OCI-M1 (cell line): ENCODE data around the gene MB21D2.

Source experiments
- DNase-seq: peaks from one replicate; lab custom pipeline; 2025; lab: John Stamatoyannopoulos, UW

The MB21D2 gene

DNA sequence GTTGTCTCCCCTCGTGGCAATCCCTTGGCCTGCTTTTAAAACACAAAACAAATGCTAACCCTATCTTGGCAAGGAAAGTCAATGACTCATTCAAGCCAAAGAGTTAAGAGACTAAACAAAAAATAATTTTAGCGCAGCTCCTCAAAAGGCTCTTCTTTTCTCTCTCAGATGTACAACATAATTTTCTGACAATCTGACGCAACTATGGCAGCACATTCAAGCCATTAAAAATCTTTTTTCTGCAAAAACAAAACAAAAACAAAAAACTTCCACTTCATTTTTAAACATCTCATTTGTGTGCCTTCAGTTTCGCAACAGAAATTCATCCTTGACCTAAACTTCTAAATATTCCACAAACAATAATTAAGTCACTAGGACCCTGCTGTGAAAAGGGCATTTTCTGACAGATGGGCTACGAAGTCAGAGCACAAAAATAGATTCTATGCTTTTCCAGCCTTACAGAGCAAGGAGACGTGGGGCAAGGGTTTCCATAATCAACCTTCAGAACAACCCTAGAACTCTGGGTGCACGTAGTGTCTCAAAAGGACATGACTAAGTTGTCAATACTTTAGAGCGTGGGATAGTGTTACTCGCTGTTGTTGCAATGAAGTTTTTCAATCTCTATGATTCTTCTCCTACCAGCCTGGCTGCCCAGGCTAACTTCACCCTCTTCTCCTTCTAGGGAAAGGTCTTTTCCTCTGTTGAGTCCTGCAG, 84.3 kb downstream of the MB21D2 start:
- DNase-seq, result no peak

DNA sequence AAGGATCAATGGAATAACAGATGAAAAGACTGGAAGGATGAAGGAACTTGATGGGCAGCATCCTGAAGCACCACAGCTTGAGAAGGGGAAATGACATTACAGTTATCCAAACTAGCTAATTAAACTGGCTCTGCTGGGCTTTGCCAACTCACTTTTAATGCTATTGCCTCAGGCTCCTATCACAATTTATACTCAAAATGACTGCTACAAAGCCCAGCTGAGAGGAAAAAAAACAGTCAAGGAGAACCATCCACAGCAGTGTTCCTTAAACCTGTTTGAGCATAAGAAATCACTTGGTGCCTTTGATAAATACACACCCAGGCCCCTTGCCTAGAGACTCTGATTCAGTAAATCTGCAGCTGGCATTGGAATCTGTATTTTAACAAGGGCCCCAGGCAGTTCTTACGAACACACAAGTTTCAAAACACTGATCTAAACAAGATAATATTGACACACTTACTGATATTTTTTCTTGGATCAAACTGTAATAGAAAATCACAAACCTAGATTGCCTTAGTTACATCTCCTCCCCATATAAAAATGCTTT, 85.8 kb downstream of the MB21D2 start:
- DNase-seq, result no peak

DNA sequence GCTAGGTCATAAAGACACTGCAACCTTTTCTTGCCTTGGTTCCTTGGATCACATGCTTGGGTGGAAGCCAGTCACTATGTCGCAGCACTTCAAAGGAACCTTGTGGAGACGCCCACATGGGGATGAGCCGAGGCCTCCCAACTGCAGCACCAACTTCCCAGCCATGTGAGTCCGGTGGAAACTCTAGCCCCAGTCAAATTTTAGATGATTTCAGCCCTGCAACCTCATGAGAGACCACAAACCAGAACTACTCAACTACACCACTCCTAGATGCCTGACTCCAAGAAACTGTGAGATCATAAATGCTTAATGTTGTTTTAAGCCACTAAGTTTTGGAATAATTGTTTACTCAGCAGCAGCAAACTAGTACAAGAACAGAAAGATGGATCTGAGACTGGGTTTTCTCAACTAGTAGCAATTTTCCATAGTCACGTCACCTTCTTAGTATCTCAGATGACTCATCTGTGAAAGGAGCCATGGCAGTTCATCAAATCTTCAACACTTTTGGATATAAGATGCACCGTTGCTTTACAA, 86.5 kb downstream of the MB21D2 start:
- DNase-seq, result peak; percentile 30

DNA sequence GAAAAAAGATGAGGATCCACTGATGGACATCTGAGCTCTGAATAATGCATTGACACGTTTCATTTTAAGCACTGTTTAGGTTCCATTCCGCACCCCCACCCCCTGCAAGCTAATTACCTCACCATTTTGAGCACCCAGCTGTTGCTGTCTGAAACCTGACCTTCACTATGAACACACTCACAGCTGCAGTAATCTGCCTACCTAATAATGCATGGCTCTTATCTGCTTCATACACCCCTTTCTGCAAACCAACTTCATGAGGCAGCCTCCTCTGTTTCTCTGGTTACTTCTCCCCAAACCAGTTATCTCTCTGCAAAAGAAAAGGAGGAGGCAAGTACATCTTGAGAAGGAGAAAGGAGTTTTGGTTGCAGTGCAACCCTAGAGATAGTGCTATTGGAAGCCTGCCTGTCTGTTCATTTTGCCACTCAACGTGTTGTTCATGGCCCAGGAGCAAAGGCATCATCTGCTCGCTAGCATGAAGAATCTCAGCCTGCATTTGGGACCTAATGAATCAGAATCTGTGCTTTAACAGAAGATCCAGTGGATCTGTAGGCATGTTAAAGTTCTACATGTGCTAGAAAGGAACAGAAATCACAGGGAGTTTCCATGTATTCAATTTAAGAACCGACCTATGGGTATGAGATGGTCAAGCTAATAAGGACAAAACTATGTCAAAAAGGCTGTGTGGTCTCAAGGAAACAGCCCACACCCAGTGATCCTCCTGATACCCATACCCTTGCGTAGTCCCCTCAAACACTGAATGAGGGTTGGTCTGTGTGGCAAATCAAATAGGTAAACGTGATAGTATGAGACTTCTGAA, 87.2 kb downstream of the MB21D2 start:
- peak; percentile 70 for DNase-seq

DNA sequence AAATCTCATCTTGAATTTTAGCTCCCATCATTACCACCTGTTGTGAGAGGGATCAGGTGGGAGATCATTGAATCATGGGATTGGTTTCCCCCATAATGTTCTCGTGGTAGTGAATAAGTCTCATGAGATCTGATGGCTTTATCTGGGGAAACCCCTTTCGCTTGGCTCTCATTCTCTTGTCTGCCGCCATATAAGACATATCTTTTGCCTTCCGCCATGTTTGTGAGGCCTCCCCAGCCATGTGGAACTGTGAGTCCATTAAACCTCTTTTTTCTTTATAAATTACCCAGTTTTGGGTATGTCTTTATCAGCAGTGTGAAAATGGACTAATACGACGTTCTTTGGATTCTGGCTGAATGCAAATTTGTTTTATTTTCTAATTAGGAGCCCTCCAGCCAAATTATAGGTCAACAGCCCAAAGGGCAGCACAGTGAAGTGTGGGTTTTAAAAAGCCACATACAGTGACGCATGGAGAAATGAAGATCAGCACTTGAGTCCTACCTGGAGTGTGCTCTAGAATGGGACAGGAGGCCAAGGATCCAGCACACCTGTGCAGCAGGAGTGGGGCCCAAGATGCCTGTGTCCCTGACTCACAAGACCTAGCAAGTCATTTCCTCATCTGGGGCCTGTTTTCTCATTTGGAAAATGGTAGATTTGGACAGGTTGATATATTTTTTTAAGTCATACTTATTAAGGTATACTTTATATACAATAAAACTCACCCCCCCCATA, 89.6 kb downstream of the MB21D2 start:
- no peak for DNase-seq

DNA sequence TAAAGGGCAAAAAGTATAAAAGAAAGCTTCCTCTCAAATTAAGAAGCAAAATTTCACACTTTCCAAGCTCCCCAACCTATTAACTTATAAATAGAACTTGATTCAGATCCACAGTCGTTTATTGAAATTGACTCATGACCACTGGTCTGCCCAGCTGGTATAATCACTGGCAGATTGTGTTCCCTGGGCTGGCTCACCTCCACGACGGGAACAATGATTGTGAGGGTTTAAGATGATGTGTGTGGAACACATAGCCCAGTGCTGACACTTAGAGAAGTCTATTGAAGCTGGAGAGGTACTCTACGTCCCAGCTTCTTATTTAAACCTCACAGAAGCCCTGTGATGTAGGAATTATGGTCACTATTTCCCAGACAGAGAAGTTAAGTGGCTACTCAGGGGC, 90.4 kb downstream of the MB21D2 start:
- no peak for DNase-seq

DNA sequence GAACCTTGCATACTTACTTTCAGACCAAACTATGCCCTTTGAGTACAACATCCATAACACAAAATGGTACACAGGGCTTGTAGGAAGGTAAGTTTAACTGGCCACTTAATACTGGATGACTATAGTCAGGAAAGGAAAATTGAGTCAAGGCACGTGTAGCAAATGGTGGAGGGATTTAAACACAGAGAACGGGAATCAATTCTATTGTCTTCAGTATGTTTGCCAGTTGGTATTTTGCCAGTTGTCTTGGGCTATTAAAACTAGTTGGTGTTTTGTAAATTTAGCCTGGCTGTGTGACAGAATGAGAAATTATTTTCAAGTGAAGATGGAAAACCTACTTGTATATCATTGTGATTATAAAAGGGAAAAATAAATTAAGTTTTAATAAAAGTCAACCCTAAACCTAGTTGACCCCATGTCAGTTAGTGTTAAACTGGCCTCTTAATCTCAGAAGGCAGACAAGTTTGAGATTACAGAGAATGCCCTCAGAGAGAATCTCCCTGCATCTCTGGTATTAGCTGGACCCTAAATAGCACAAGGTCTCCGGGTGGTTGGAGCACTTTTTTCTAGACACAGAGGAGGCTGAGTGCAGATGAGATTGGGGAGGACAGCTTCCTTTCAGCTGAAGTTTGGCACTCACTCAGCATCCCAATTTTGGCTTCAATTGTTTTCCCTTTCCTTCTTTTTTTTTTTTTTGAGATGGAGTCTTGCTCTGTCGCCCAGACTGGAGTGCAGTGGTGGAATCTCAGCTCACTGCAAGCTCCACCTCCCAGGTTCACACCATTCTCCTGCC, 91.2 kb downstream of the MB21D2 start:
- no peak for DNase-seq

DNA sequence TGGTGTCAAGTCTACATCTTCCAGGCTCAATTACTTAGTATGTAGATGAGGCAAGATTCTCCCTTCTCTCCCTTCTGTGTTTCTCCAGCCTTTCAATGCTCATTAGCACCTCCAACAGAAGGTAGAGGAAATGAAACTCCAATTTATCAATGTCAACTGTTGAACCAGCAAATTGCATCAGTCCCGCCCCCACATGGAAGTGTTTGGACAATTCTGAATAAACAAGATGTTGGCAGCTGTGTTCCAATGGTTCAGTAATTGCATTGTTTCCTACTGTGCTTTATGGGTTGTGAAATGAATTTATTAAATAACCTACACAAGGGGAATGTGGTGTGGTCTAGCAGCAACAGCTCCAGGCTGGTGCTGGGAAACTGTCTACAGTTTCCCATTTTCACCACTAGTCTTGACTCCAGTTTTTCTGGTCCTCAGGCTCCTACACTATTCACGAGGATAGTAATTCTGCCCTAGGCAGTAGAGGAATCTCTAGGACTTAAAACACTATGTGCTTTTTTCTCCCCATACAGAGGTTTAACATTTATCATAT, 91.9 kb downstream of the MB21D2 start:
- peak; percentile 41 for DNase-seq

DNA sequence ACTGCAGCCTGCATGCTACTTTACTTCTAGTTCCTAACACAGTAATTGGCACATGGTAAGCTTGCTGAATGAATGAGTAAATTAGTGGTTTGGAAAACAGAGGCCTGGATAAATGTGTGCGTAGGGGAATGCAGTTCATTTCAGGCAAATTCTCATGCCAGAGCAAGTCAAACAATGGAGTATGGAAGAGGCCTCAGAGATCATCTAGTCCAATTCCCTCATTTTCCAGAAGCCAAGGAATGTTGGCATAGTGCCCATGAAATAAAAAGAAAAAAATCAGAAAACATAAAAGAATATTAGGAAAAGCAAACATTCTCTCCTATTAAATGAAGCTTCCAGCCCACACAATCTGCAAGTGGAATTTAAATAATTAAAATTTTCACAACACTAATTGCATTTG, 92.4 kb downstream of the MB21D2 start:
- DNase-seq, result no peak

DNA sequence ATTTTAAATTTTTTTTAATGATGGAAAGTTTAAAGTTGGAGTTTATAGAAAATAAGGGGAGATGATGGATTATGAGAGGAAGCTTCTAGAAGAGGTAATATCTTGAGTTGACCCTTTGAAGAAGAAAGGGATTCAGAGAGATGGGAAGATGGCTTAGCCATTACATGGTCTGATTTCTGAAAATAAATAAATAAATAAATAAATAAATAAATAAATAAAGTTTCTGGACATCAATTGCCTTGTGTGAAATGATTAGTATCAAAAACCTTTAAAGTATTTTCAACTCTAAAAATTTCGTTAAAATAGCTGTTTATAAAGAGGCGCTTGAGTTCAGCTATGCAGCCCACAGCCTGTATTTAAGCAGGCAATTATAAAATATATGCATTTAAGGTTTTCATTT, 93.3 kb downstream of the MB21D2 start:
- no peak for DNase-seq

DNA sequence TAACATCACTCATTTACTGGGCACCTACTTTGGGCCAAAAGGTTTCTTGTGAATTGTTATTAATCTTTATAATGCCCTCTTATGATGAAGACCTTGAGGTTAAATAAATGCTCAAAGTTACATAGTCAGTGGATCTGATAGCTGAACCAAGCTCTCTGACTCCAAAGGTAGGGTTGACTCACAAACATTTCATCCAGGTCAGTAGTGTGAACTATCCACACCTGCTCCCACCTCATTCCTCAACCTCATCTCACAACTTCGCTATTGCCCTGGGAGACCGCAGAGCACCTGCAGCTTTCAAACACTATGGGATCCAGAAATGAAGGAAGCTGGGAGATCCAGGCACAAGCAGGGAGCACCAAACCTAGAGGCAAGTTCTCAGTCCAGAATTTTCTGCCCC, 96.5 kb downstream of the MB21D2 start:
- DNase-seq, result no peak

DNA sequence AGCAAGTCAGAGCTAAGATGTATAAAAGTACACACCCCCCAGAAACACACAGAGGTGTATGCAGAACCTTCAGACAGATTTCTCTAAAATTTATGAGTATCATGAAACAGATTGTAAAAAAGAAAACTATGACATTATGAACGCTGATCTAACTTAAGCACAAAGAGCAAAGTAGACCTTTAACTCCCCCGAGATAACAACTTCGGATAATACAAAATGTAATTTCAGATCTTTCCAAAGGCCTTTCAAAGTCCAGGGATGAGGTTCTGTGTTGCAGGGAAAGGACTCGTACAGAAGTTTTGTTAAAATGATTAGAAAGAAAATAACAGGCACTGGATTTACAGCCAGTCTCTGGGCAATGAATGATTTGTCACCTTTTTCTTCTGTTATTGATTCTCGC, 97.5 kb downstream of the MB21D2 start:
- DNase-seq, result no peak

DNA sequence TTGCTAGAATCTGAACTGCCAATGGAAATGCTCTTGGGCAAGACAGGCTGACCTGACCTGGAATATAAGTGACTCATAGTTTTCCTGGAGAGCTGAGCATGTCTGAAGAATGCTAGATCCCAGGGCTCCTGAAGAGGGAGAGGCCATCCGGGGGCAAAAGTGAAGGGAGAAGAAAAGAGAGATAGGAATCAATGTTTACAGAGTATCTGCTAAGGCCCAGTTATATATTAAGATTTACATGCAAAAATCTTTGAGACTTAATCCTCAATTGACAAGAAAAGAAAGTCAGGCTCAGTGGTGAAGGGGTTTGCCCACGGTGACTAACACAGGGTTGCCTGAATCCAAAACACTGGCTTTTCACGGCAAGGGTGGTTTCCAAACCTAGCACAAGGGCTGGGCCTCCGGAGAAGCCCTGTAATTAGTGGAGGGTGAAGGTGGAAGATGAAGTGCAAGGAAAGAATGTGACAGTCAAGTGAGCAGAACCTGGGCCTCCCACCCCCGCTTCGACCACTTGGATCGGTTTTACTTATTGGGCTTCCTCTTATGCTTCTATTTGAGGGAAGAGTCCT, 98.6 kb downstream of the MB21D2 start:
- DNase-seq, result no peak

DNA sequence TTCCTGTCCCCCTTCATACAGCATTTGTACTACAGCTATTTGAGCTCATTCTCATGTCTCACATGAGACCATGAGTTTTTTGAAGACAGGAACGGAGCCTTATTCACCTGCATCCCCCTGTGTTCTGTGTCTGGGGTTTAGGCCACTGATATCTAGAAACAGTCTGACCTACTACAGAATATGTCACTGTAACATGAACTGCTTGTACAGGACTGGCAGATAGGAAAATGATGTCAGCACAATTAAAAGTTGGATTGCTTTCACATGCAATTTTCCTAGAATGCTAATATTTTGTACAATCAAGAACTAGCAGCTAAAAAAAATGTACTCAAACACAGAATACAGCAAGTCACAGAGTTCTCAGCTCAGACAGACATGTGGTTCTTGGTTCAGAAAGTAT, 99.5 kb downstream of the MB21D2 start:
- no peak for DNase-seq

DNA sequence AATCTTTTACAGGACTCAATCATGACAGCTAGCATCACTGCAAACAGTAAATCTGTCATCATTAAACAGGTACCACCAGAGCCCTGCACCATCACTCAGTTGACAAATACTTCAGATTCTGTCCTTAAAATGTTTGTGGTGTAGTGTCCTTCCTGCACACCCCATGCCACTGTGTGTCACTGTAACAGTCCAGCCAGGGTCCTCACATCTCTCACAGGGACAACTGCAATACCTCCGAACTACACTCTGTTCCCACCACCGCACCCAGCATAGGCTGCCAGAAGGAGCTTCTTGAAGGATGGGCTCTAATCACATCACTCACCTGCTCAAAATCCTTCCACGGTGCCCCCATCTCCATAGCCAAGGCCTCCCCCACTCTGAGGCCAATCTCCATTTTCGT, 100.2 kb downstream of the MB21D2 start:
- no peak for DNase-seq

DNA sequence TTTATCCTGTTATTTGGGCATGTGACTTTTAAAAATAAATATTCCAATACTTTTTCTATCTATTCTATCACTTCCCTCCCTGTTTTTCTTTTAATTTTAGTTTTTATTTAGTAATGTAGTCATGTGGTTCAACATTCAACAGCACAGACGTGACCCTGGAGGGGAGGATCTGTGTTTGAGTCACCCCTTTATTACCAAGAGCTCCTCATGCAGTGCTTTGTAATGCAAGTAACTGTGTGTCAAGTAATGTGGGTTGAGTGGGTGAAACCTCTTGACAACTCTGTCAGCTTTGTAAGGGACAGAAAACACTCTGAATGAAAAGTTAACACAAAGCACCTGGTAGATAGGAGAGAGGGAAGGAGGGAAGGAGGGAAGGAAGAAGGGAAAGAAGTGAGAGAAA, 100.6 kb downstream of the MB21D2 start:
- DNase-seq, result no peak

DNA sequence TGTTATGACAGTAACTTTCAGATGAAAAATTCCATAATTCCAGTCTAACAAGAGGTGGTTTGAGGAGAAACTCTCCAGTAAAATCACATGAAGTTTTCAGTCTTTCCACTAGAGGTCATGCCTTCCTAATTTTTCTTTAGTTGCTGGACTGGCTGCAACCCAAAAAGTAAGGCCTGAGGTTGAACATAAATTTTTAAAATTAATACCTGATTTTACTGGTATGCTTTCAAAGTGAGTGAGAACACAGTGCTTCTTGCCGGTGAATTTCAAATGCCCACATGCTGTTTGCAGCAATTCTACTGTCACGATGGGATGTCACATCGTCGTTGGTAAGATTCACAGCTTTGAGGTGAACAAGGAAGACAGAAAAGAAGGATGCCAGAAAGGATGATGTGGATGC, 101.3 kb downstream of the MB21D2 start:
- DNase-seq, result peak; percentile 61

DNA sequence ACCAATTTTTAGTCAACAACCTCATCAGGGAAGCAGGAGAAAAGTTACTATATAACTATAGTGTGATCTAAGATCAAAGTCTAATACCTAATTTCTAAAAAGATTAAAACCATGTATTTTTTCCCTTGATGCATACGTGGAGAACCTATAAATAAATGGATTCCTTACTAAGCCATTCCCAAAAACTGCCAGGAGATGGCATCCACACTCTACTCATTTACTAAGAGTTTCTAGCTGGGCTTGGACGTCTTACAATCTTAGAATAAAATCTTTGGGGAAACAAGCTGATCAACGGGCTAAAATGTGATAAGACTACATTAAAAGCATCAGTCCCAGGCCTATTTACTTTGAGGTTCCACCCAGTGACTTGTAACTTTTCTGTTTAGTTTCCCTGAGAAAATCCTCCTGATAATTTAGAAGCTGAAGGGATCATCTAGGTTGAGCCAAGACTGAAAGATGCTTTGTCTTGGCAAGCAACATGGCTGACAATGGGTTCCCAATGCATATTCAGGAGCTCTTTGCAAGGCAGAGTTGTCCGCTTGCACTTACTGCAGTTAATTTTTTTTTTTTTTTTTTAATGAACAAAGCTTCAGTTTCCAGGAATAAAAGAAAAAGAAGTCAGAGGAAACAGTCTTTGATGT, 104.8 kb downstream of the MB21D2 start:
- DNase-seq, result peak; percentile 46

DNA sequence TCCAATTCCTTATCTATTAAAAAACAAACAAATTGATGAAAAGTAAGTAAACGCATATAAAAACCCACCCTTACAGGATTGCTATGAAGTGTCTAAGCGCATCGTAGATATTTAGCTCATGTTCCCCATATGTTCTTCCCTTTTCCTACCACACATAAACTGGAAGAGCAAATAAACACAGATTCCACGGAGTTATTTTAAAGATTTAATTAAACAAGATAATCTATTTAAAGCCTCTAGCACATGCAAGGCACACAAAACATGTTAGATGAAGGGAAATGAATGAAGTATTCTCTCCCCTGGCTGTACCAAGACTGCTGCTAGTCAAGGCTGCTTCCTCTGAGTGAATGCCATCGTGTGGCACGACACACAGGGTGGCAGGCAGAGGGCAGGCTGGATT, 111.9 kb downstream of the MB21D2 start:
- no peak for DNase-seq

DNA sequence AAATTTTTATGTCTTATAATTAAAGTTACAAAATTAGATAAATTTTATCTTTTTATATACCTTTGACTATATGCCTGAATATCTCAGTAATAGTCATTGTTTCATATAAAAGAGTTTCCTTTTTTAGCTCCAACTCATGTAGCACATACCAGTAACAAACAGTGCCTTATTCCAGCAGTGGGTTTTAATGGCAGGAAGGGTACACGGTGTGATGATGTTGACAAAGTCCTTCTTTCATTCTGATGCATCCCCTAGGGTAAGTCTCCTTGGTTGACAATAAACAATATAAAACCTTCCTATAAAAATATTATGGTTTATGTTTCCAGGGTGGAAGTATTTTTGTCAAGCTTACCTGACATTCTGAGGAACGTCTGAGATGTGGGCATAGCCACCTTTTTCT, 113.2 kb downstream of the MB21D2 start:
- no peak for DNase-seq
